HK-2 (cell line): ENCODE data around the gene KLF13.

Source experiments
- DNase-seq: peaks from one replicate; pipeline ENCODE4 v3.0.0-alpha.2; 2018; ENCODE audit not compliant: unreplicated experiment

Gene KLF13

GRCh38 chr15:31332020-31332680 is 5.5 kb downstream of the KLF13 start:
- no peak for DNase-seq

GRCh38 chr15:31332681-31333071 is 6.0 kb downstream of the KLF13 start:
- DNase-seq: no peak

- no peak for DNase-seq
Observed at GRCh38 chr15:31333119-31333518, 6.5 kb downstream of the KLF13 start.

GRCh38 chr15:31333820-31334219 is 7.2 kb downstream of the KLF13 start:
- DNase-seq: no peak

GRCh38 chr15:31335989-31336592 is 9.5 kb downstream of the KLF13 start:
- no peak for DNase-seq

GRCh38 chr15:31336593-31337295 is 10.1 kb downstream of the KLF13 start:
- DNase-seq: no peak

GRCh38 chr15:31337352-31338031 is 10.9 kb downstream of the KLF13 start:
- DNase-seq: no peak

- DNase-seq: no peak
Observed at GRCh38 chr15:31338318-31338878, 11.8 kb downstream of the KLF13 start.

GRCh38 chr15:31338879-31339557 is 12.4 kb downstream of the KLF13 start:
- DNase-seq: no peak

GRCh38 chr15:31339558-31339895 is 12.9 kb downstream of the KLF13 start:
- no peak for DNase-seq

- DNase-seq: no peak
Observed at GRCh38 chr15:31340047-31340446, 13.4 kb downstream of the KLF13 start.

- no peak for DNase-seq
Observed at GRCh38 chr15:31340592-31340991, 14.0 kb downstream of the KLF13 start.

GRCh38 chr15:31341071-31341470 is 14.4 kb downstream of the KLF13 start:
- DNase-seq: no peak

GRCh38 chr15:31341496-31342195 is 15.0 kb downstream of the KLF13 start:
- no peak for DNase-seq

- no peak for DNase-seq
Observed at GRCh38 chr15:31342381-31342780, 15.7 kb downstream of the KLF13 start.

- no peak for DNase-seq
Observed at GRCh38 chr15:31342781-31343626, 16.4 kb downstream of the KLF13 start.

GRCh38 chr15:31343831-31344230 is 17.2 kb downstream of the KLF13 start:
- DNase-seq: no peak

- DNase-seq: no peak
Observed at GRCh38 chr15:31344266-31344665, 17.6 kb downstream of the KLF13 start.

GRCh38 chr15:31344823-31345605 is 18.4 kb downstream of the KLF13 start:
- no peak for DNase-seq
